ENCODE results near the gene MGAT1.

The MGAT1 gene

GRCh38 chr5:180739958-180740357 is 62.6 kb downstream of the MGAT1 start, which contains the start of gene OR2Y1:
OR2Y1 (minus strand) TSS chr5:180740058; CDS start chr5:180740058, 0 bp downstream.
- Histone ChIP-seq H2AFZ (ENCODE audit: low read depth, low read length) (no peak within 1 kb of the TSS), H3K9me3 (ENCODE audit: low read length) (no peaks in the 10 kb centered on the region), H3K36me3 (ENCODE audit: insufficient read depth, low read length) (no peaks in the 10 kb centered on the region), H3K27me3 (ENCODE audit: insufficient read depth, low read length) (peaks cover 10% of the 10 kb centered on the region), H3K4me3 (ENCODE audit: low read length) (no peak within 1 kb of the TSS), H3K4me1 (ENCODE audit: insufficient read depth, low read length) (no peaks in the 10 kb centered on the region)

- H2AFZ ChIP-seq (ENCODE audit: low read depth, low read length): no peak overlapping the region
- H3K4me1 ChIP-seq (ENCODE audit: insufficient read depth, low read length): no peaks in the 10 kb centered on the region
- no peaks in the 10 kb centered on the region for H3K36me3 ChIP-seq (ENCODE audit: insufficient read depth, low read length)
- no peak overlapping the region for H3K4me3 ChIP-seq (ENCODE audit: low read length)
- H3K9me3 ChIP-seq (ENCODE audit: low read length): no peaks in the 10 kb centered on the region
- H3K27me3 ChIP-seq (ENCODE audit: insufficient read depth, low read length): peaks cover 3% of the 10 kb centered on the region
Observed at GRCh38 chr5:180739271-180739670, 63.3 kb downstream of the MGAT1 start.

- no peak overlapping the region for H2AFZ ChIP-seq (ENCODE audit: low read depth, low read length)
- no peak overlapping the region for H3K4me3 ChIP-seq (ENCODE audit: low read length)
- H3K9me3 ChIP-seq (ENCODE audit: low read length): no peaks in the 10 kb centered on the region
- peaks cover 4% of the 10 kb centered on the region for H3K27me3 ChIP-seq (ENCODE audit: insufficient read depth, low read length)
- H3K36me3 ChIP-seq (ENCODE audit: insufficient read depth, low read length): no peaks in the 10 kb centered on the region
- no peaks in the 10 kb centered on the region for H3K4me1 ChIP-seq (ENCODE audit: insufficient read depth, low read length)
Observed at GRCh38 chr5:180736536-180736935, 66.1 kb downstream of the MGAT1 start.
